ENCODE data around the gene CHI3L1.

The CHI3L1 gene

GRCh38 chr1:203182387-203182953, 4.0 kb downstream of the CHI3L1 start:
- Histone ChIP-seq H3K4me1 (ENCODE audit: insufficient read depth, low read length) (no peaks in the 10 kb centered on the region), H2AFZ (ENCODE audit: low read depth, low read length) (no peak overlapping the region), H3K79me2 (ENCODE audit: insufficient read depth, low read length) (no peaks in the 10 kb centered on the region), H3K9ac (ENCODE audit: low read depth, low read length) (no peak overlapping the region), H3K4me2 (ENCODE audit: insufficient read depth, low read length) (no peak overlapping the region), H3K36me3 (ENCODE audit: insufficient read depth, low read length) (no peaks in the 10 kb centered on the region), H3K27me3 (ENCODE audit: insufficient read depth, low read length, poor library complexity) (peaks cover 26% of the 10 kb centered on the region), H4K20me1 (ENCODE audit: insufficient read depth, low read length) (peaks cover 7% of the 10 kb centered on the region; the same call in 1 of the 2 replicates), H3K4me3 (ENCODE audit: low read depth in 1 of 2, low read length in 2 of 2) (no peak overlapping the region), H3K27ac (ENCODE audit: low read length) (no peak overlapping the region), H3K9me3 (ENCODE audit: insufficient read depth, low read length, severe bottlenecking) (no peaks in the 10 kb centered on the region)
- TF ChIP-seq EZH2 (IDR thresholded peaks at IDR 0.05; ENCODE audit: borderline replicate concordance, low read depth, low read length, severe bottlenecking) (no peak), CTCF (IDR thresholded peaks at IDR 0.05; ENCODE audit: borderline replicate concordance, extremely low read depth, low read length, poor library complexity, severe bottlenecking) (no peak)
- no peak for DNase-seq
- ATAC-seq (ENCODE audit: insufficient read depth, low read depth) = no peak

GRCh38 chr1:203181586-203182386, 4.7 kb downstream of the CHI3L1 start:
- Histone ChIP-seq H3K9ac (ENCODE audit: low read depth, low read length) (no peak overlapping the region), H3K27me3 (ENCODE audit: insufficient read depth, low read length, poor library complexity) (peaks cover 24% of the 10 kb centered on the region), H3K4me1 (ENCODE audit: insufficient read depth, low read length) (no peaks in the 10 kb centered on the region), H3K27ac (ENCODE audit: low read length) (no peak overlapping the region), H3K79me2 (ENCODE audit: insufficient read depth, low read length) (no peaks in the 10 kb centered on the region), H4K20me1 (ENCODE audit: insufficient read depth, low read length) (peaks cover 7% of the 10 kb centered on the region; the same call in 1 of the 2 replicates), H2AFZ (ENCODE audit: low read depth, low read length) (no peak overlapping the region), H3K4me2 (ENCODE audit: insufficient read depth, low read length) (no peak overlapping the region), H3K4me3 (ENCODE audit: low read depth in 1 of 2, low read length in 2 of 2) (no peak overlapping the region), H3K9me3 (ENCODE audit: insufficient read depth, low read length, severe bottlenecking) (no peaks in the 10 kb centered on the region), H3K36me3 (ENCODE audit: insufficient read depth, low read length) (no peaks in the 10 kb centered on the region)
- DNase-seq = no peak
- TF ChIP-seq CTCF (IDR thresholded peaks at IDR 0.05; ENCODE audit: borderline replicate concordance, extremely low read depth, low read length, poor library complexity, severe bottlenecking) (no peak), EZH2 (IDR thresholded peaks at IDR 0.05; ENCODE audit: borderline replicate concordance, low read depth, low read length, severe bottlenecking) (no peak)
- ATAC-seq (ENCODE audit: insufficient read depth, low read depth) = no peak

- H3K9ac ChIP-seq (ENCODE audit: low read depth, low read length) = no peak overlapping the region
- no peak for DNase-seq
- peaks cover 21% of the 10 kb centered on the region for H3K27me3 ChIP-seq (ENCODE audit: insufficient read depth, low read length, poor library complexity)
- no peaks in the 10 kb centered on the region for H3K9me3 ChIP-seq (ENCODE audit: insufficient read depth, low read length, severe bottlenecking)
- TF ChIP-seq EZH2 (IDR thresholded peaks at IDR 0.05; ENCODE audit: borderline replicate concordance, low read depth, low read length, severe bottlenecking) (no peak), CTCF (IDR thresholded peaks at IDR 0.05; ENCODE audit: borderline replicate concordance, extremely low read depth, low read length, poor library complexity, severe bottlenecking) (no peak)
- no peak overlapping the region for H3K4me3 ChIP-seq (ENCODE audit: low read depth in 1 of 2, low read length in 2 of 2)
- H3K36me3 ChIP-seq (ENCODE audit: insufficient read depth, low read length) = no peaks in the 10 kb centered on the region
- no peak for ATAC-seq (ENCODE audit: insufficient read depth, low read depth)
- no peak overlapping the region for H3K4me2 ChIP-seq (ENCODE audit: insufficient read depth, low read length)
- peaks cover 7% of the 10 kb centered on the region; the same call in 1 of the 2 replicates for H4K20me1 ChIP-seq (ENCODE audit: insufficient read depth, low read length)
- H3K27ac ChIP-seq (ENCODE audit: low read length) = no peak overlapping the region
- no peak overlapping the region for H2AFZ ChIP-seq (ENCODE audit: low read depth, low read length)
- H3K79me2 ChIP-seq (ENCODE audit: insufficient read depth, low read length) = no peaks in the 10 kb centered on the region
- H3K4me1 ChIP-seq (ENCODE audit: insufficient read depth, low read length) = no peaks in the 10 kb centered on the region
Observed at GRCh38 chr1:203180611-203181330, 5.7 kb downstream of the CHI3L1 start.

Data from DND-41 (cell line).